Panc1 (cell line): ENCODE data around the gene GRIK1. TPM values are rescaled to one million over a fixed set of nuclear protein-coding genes. Genes with fewer than 3 reads are reported as not detected.

ENCODE experiments used
- ATAC-seq: fragments of 200-7000 bp; cut with Tn5 transposase; 2 replicates; pipeline ENCODE4 v1.9.1; 2020; ENCODE audit warnings: mild to moderate bottlenecking, moderate library complexity
- BruUV-seq: library from RNA; stranded (reverse); fragments of 400-500 nt; replicated peaks from 2 replicates; lab custom pipeline; 2021; lab: Mats Ljungman, UMichigan
- CTCF ChIA-PET: fragments of 300-600 bp; sonication (Branson Sonifier 250); formaldehyde crosslinking; loops from one replicate; lab custom pipeline; 2022; ENCODE audit warnings: antibody characterized with exemption; lab: Charles Lee
- POLR2A ChIA-PET: fragments of 300-600 bp; sonication (Branson Sonifier 250); formaldehyde crosslinking; loops from one replicate; lab custom pipeline; 2022; ENCODE audit warnings: antibody characterized with exemption; lab: Charles Lee
- DNase-seq: peaks from one replicate; pipeline ENCODE4 v3.0.0-alpha.2; 2010; ENCODE audit warnings: low read depth, low spot score
- H3K27ac ChIP-seq: 2 replicates; pipeline ENCODE4 v1.5.1; 2011; ENCODE audit warnings: mild to moderate bottlenecking, low read length, inconsistent platforms
- H3K27me3 ChIP-seq: fragments of 200-500 bp; sonication (Bioruptor generic); 2 replicates; pipeline ENCODE4 v1.6.0; 2014; ENCODE audit warnings: low read length, inconsistent platforms; ENCODE audit not compliant: control insufficient read depth, insufficient read depth
- H3K36me3 ChIP-seq: fragments of 200-500 bp; sonication (Bioruptor generic); 2 replicates; pipeline ENCODE4 v1.5.1; 2014; ENCODE audit warnings: inconsistent platforms, mild to moderate bottlenecking, low read length, moderate library complexity; ENCODE audit not compliant: control insufficient read depth, insufficient read depth
- H3K4me1 ChIP-seq: 2 replicates; pipeline ENCODE4 v1.5.1; 2011; ENCODE audit warnings: inconsistent platforms, mild to moderate bottlenecking, low read length, moderate library complexity; ENCODE audit not compliant: control insufficient read depth, insufficient read depth
- H3K4me3 ChIP-seq, 2 experiments: 2 replicates each; pipeline ENCODE4 v1.5.1; 2011 to 2012; ENCODE audit warnings: low read depth in 2 of 2, low read length in 2 of 2, mild to moderate bottlenecking in 2 of 2, inconsistent platforms in 1 of 2, moderate library complexity in 1 of 2
- H3K9me3 ChIP-seq: fragments of 200-500 bp; sonication (Bioruptor generic); 2 replicates; pipeline ENCODE4 v1.5.1; 2014; ENCODE audit warnings: low read depth, mild to moderate bottlenecking, inconsistent platforms, low read length, moderate library complexity; ENCODE audit not compliant: control insufficient read depth, insufficient read depth
- POLR2AphosphoS5 ChIP-seq: IDR thresholded peaks from 2 replicates; pipeline ENCODE4 v1.6.1; 2012; ENCODE audit warnings: mild to moderate bottlenecking, low read depth, low read length, moderate library complexity
- SIN3A ChIP-seq: IDR thresholded peaks from 2 replicates; pipeline ENCODE4 v1.6.1; 2012; ENCODE audit warnings: low read depth, mild to moderate bottlenecking, low read length, moderate library complexity, borderline replicate concordance; ENCODE audit not compliant: insufficient read depth
- TCF7L2 ChIP-seq: IDR thresholded peaks from 2 replicates; pipeline ENCODE4 v1.6.1; 2011; ENCODE audit warnings: mild to moderate bottlenecking, low read depth, low read length, inconsistent platforms
- in situ Hi-C: cut with HindIII; loops from 2 replicates; pipeline ENCODE4 v1.10.0; 2016; ENCODE audit warnings: low sequenced_read_pairs, low pct_unique_long_range_greater_than_20kb
- intact Hi-C: fragments of 100-400 bp; cut with micrococcal nuclease; formaldehyde crosslinking; loops from one replicate; pipeline ENCODE4 v1.10.0; 2022; ENCODE audit not compliant: unreplicated experiment
- total RNA-seq: library from RNA; stranded (reverse); gene quantifications from one replicate; pipeline ENCODE4 v1.2.1, GENCODE V29; 2021; ENCODE audit not compliant: unreplicated experiment
- TF ChIP-seq, protein P1 (sequence below), 2 experiments: IDR thresholded peaks; 2 replicates each; pipeline ENCODE4 v1.6.1; 2011 to 2012; ENCODE audit warnings: low read depth in 2 of 2, control low read depth in 1 of 2, low read length in 1 of 2, mild to moderate bottlenecking in 1 of 2, moderate library complexity in 1 of 2; ENCODE audit not compliant: insufficient read depth in 1 of 2
- TF ChIP-seq, protein P2 (sequence below): fragments of 450-650 bp; IDR thresholded peaks from 2 replicates; pipeline ENCODE4 v1.5.1; 2017; ENCODE audit warnings: mild to moderate bottlenecking

GRIK1 gene
- total RNA-seq, 1 experiment from 2014 or later: not detected

DNA sequence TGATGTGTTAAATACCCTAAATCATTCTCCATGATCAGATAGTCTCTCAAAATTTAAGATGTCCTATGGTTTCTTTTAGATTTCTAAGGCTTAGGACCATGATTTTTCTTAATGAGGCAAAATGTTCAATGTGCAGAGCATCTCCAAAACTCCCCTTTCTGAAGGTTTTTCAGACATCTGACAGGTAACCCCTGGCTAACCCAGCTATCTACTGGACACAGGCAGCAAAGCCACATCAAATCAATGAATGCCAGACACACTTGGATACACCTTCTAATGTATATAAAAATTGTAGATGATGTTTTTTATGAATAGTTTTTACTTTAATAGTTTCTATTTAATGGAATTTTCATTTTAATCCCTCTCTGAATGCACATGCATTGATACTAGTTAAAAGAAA lies 285.6 kb downstream of the GRIK1 start:
- intact Hi-C loops: no loop called here
- in situ Hi-C loops: no loop called here
- DNase-seq (no peak), ATAC-seq (no peak)
- Histone ChIP-seq H3K27ac (no peak overlapping the region), H3K4me1 (no peaks in the 10 kb centered on the region), H3K27me3 (no peaks in the 10 kb centered on the region), H3K4me3 (no peak overlapping the region), H3K9me3 (no peaks in the 10 kb centered on the region), H3K36me3 (no peaks in the 10 kb centered on the region)
- ChIA-PET CTCF (no interaction called here), POLR2A (no interaction called here)
- TF ChIP-seq, protein P1, sequence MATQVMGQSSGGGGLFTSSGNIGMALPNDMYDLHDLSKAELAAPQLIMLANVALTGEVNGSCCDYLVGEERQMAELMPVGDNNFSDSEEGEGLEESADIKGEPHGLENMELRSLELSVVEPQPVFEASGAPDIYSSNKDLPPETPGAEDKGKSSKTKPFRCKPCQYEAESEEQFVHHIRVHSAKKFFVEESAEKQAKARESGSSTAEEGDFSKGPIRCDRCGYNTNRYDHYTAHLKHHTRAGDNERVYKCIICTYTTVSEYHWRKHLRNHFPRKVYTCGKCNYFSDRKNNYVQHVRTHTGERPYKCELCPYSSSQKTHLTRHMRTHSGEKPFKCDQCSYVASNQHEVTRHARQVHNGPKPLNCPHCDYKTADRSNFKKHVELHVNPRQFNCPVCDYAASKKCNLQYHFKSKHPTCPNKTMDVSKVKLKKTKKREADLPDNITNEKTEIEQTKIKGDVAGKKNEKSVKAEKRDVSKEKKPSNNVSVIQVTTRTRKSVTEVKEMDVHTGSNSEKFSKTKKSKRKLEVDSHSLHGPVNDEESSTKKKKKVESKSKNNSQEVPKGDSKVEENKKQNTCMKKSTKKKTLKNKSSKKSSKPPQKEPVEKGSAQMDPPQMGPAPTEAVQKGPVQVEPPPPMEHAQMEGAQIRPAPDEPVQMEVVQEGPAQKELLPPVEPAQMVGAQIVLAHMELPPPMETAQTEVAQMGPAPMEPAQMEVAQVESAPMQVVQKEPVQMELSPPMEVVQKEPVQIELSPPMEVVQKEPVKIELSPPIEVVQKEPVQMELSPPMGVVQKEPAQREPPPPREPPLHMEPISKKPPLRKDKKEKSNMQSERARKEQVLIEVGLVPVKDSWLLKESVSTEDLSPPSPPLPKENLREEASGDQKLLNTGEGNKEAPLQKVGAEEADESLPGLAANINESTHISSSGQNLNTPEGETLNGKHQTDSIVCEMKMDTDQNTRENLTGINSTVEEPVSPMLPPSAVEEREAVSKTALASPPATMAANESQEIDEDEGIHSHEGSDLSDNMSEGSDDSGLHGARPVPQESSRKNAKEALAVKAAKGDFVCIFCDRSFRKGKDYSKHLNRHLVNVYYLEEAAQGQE (IDR thresholded peaks at IDR 0.05; ENCODE audit: insufficient read depth in 1 of 2, low read depth in 2 of 2, low read length in 1 of 2): no peak
- TF ChIP-seq TCF7L2 (no peak), SIN3A (no peak), POLR2AphosphoS5 (no peak)
- TF ChIP-seq, protein P2, sequence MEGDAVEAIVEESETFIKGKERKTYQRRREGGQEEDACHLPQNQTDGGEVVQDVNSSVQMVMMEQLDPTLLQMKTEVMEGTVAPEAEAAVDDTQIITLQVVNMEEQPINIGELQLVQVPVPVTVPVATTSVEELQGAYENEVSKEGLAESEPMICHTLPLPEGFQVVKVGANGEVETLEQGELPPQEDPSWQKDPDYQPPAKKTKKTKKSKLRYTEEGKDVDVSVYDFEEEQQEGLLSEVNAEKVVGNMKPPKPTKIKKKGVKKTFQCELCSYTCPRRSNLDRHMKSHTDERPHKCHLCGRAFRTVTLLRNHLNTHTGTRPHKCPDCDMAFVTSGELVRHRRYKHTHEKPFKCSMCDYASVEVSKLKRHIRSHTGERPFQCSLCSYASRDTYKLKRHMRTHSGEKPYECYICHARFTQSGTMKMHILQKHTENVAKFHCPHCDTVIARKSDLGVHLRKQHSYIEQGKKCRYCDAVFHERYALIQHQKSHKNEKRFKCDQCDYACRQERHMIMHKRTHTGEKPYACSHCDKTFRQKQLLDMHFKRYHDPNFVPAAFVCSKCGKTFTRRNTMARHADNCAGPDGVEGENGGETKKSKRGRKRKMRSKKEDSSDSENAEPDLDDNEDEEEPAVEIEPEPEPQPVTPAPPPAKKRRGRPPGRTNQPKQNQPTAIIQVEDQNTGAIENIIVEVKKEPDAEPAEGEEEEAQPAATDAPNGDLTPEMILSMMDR: no peak
- no TSS peak for BruUV-seq

DNA sequence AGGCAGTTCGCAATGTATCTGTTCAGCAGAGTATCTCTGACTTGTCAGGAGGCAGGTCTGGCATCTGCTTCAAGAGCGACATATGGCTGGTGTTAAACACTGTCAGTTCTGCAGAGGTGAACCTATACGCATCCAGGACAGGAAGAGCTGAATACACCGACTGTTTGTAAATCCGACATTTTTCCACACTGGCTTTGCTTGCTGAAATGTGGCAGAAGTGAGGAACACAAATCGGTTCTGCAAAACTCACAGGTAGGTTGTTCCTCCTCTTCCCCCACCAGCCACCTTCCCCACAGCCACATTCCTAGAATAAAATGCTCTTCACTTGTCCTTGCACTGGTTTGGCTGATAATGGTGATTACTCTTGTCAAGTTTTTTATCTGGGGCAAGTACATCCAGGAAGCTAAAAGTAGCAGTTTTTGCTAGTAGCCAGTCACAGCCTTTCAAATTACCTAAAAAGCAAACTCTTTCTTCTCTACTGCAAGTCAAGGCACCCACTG lies 289.2 kb downstream of the GRIK1 start:
- Histone ChIP-seq H3K27me3 (no peaks in the 10 kb centered on the region), H3K9me3 (no peaks in the 10 kb centered on the region), H3K4me1 (no peaks in the 10 kb centered on the region), H3K4me3 (no peak overlapping the region), H3K27ac (no peak overlapping the region), H3K36me3 (no peaks in the 10 kb centered on the region)
- DNase-seq (no peak), ATAC-seq (no peak)
- intact Hi-C loops: no loop called here
- TF ChIP-seq POLR2AphosphoS5: no peak
- TF ChIP-seq SIN3A: no peak
- ChIA-PET CTCF (no interaction called here), POLR2A (no interaction called here)
- no TSS peak for BruUV-seq
- in situ Hi-C loops: no loop called here

DNA sequence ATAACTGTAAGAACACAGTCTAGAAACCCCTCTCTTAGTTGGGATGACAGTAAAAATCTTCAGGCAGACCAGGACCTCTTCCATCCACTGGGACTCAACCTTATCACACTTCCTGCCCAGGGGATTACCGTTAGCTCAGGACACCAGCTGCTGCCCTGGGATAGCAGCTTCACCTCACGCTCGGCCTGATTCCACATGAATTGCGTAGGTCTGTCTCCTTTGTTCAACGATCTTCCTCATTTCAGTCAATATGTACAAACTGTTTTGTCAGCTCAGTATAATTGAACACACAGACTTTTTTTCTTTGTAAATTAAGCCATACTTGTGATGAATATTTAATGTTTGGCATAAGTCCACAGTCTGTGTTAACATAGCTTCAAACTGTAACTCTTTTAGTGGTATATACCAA lies 290.4 kb downstream of the GRIK1 start:
- Histone ChIP-seq H3K27ac (no peak overlapping the region), H3K9me3 (no peaks in the 10 kb centered on the region), H3K4me1 (no peaks in the 10 kb centered on the region), H3K4me3 (no peak overlapping the region), H3K36me3 (no peaks in the 10 kb centered on the region), H3K27me3 (no peaks in the 10 kb centered on the region)
- intact Hi-C loops: no loop called here
- TF ChIP-seq POLR2AphosphoS5: no peak
- no peak for TF ChIP-seq SIN3A
- TF ChIP-seq, protein P2: no peak
- TF ChIP-seq TCF7L2: no peak
- TF ChIP-seq, protein P1 (IDR thresholded peaks at IDR 0.05; ENCODE audit: insufficient read depth in 1 of 2, low read depth in 2 of 2, low read length in 1 of 2): no peak
- ATAC-seq (no peak), DNase-seq (no peak)
- POLR2A ChIA-PET: no interaction called here
- BruUV-seq: no TSS peak
- in situ Hi-C loops: no loop called here
- CTCF ChIA-PET: no interaction called here
